Transverse colon (tissue), 4 donors: ENCODE measurements around the gene MACROH2A1.

ENCODE experiments used
- CTCF ChIP-seq, 5 experiments: fragments of 200-600 bp in 3 of 5; fragments of 450-650 bp in 2 of 5; sonication (generic) in 3 of 5; IDR thresholded peaks; 1 replicate in 2 of 5; 2 replicates in 3 of 5; pipeline ENCODE4 v1.5.1; 2016 to 2017; ENCODE audit warnings: antibody characterized with exemption in 5 of 5, inconsistent platforms in 3 of 5, mild to moderate bottlenecking in 2 of 5, moderate library complexity in 1 of 5
- EP300 ChIP-seq: sonication (generic); formaldehyde crosslinking; IDR thresholded peaks from one replicate; pipeline ENCODE4 v1.6.1; 2017; ENCODE audit warnings: antibody characterized with exemption, low read depth
- POLR2AphosphoS5 ChIP-seq, 3 donors: sonication (generic); formaldehyde crosslinking; IDR thresholded peaks; one replicate each; pipeline ENCODE4 v1.6.1; 2016; ENCODE audit warnings: antibody characterized with exemption in 3 of 3

- TF ChIP-seq CTCF (IDR thresholded peaks at IDR 0.05) = no peak
- TF ChIP-seq EP300 = no peak
- no peak for TF ChIP-seq POLR2AphosphoS5 (IDR thresholded peaks at IDR 0.05)
Measured at GRCh38 chr5:135435467-135436330, 36.7 kb upstream of the MACROH2A1 start.
